HG02763 (cell line): Measurements from ENCODE around the gene GBF1.
A peak's percentile ranks its signal among the peaks of the same experiment; 100 is the strongest.

Experiments
- ATAC-seq: cut with Tn5 transposase; IDR thresholded peaks from one replicate; pipeline ENCODE4 v1.9.1; 2021; ENCODE audit warnings: mild to moderate bottlenecking, moderate library complexity; ENCODE audit not compliant: unreplicated experiment

Gene GBF1

DNA sequence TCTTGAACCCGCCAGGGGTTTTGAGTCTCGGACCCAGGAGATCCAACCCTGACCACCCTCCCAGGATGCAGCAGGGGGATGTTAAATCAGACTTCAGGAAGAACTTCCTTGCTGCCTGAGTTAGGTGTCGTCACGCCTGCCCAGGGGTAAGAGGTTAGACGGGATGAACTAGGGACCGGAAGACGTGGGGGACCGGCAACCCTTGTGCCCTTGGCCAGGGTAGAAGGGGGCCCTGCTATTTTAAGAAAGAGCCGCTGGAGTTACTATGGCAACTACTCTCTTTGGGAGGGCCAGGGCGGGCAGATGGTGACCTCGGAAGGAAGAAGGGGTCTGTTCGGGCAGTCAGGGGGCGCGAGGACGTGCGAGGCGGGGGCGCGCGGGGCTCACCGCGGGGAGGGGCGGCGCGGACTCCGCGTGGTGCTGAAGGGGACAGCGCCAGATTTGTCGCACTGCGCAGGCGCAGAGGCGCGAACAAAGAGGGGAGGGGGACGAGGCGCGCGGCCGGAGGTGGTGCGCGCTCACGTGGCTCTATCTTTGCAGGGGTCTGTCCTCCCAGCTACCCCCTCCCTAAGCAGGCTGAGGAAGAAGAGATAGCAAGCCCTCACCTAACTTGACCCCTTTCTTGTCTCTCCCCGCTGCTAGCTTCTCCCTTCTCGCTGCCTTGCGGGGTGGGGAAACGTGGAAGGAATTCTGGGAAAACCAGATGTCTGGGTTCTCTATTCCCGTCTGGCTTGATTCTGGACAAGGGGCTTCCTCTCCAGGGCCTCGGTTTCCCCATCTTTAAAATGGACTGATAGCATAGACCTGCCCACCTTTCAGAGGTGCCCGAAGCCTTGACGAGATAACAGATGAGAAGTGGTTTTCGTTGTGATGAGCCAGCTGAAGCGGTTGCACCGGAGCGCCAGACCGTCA, 174.2 kb downstream of the GBF1 start:
- ATAC-seq = no peak

DNA sequence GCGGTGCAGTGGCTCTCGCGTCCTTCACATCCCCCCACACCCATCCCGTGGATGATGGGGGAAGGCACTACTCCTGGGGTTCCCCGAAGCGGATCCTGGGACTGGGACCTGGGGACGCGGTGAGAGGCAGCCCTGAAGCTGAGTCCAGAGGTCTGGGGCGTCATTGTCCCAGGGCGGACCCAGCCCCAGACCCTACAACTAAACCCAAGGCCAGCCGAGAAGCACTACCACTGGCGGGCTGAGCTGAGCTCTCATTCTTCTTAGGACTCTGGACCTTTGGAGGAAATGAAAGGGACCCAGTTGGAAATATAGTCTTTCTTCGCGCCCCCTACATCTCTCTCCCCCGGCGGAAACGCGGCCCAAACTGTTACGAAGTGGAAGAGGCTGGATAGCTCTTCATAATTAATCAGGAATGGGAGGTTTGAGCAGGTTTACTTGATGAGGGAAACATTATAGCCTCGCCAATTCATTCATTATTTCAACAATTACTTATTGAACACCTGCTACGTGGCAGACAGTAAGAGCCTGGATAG, 174.9 kb downstream of the GBF1 start:
- no peak for ATAC-seq

DNA sequence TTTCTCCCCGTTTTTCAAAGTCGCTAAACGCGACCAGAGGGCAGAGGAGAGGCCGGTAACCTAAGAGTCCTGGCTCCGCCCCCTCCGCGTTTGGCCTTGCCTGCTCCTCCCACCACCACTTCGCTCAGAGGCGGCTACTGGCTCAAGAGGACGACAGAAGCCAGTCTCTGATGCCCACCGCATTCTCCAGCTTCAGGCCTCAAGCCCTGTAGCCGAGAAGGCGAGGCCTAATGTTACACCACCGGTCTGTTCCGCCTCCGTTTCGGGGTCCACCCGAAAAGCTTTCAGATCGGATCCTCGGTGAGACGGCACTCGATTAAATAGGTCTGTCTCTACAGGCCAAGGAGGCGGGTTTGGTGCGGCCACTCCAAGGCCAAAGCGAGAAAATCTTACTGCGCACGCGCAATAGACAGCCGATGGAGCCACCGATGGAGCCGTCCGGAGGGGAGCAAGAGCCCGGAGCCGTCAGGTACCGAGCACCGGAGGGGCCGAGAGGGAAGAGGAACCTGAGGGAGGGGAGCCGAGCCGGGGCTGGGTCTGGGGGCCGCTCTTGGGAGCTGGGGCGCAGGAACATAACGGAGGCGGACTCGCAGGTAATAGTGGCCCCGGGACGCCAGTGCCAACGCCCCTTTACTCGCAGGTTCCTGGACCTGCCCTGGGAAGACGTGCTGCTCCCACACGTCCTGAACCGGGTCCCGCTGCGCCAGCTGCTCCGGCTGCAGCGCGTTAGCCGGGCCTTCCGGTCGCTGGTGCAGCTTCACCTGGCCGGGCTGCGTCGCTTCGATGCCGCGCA, 175.6 kb downstream of the GBF1 start, which contains the start of gene FBXL15:
FBXL15 (plus strand) TSS at position 123 of the 793 bp plus-strand sequence; CDS start at position 417, 294 bp downstream.
- ATAC-seq = peak; percentile 69

DNA sequence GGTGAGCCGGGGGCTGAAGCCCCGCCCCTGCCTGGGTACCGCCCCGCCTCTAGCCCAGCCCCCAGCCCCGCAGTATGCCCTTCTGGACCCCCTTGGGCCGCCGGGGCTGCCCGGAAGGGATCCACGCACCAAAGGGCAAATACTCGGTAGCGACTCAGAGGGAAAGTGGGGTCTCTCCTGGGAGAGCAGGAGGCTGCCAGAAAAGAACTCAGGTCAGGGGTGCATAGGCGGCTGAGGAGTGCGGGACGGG, 176.1 kb downstream of the GBF1 start:
- ATAC-seq = no peak

DNA sequence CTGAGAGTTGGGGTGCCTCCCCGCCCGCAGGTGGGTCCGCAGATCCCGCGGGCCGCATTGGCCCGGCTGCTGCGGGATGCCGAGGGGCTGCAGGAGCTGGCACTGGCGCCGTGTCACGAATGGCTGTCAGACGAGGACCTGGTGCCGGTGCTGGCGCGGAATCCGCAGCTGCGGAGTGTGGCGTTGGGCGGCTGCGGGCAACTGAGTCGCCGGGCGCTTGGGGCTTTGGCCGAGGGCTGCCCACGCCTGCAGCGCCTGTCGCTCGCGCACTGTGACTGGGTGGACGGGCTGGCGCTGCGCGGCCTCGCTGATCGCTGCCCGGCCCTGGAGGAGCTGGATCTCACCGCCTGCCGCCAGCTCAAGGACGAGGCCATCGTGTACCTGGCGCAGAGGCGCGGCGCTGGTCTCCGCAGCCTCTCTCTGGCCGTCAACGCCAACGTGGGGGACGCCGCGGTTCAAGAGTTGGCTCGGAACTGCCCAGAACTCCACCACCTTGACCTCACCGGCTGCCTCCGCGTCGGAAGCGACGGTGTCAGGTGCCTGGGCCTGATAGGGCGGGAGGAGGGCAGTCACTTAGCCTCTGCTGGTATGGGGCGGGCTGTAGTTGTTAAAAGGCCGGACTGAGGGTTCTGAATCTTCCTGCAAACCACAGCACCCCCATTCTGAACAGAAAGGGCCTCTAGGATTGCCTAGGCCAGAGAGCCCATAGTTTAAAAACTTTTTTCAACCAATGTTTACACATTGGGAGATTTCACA, 176.6 kb downstream of the GBF1 start:
- ATAC-seq = peak; percentile 0

DNA sequence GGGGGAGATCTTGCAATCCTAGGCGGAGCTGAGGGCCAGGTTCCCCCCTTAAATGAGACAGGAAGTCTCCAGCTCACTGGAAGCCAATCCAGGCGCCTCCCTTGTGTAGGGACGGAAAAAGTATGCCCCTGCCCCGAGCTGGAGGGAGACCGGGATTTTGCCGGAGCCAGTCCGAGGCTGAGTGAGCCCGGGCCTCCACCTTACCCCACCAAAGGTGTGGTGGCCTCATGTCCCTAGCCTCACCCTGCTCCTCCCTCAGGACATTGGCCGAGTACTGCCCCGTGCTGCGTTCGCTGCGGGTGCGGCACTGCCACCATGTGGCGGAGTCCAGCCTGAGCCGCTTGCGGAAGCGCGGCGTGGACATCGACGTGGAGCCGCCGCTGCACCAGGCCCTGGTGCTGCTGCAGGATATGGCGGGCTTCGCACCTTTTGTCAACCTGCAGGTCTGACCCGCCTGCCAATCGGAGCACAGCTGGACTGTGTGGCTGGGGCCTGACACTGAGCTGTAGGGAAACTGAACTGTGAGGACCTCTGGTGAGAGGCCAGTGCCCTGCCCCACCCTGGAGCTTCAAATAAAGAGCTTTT, 177.3 kb downstream of the GBF1 start:
- ATAC-seq = peak; percentile 25

DNA sequence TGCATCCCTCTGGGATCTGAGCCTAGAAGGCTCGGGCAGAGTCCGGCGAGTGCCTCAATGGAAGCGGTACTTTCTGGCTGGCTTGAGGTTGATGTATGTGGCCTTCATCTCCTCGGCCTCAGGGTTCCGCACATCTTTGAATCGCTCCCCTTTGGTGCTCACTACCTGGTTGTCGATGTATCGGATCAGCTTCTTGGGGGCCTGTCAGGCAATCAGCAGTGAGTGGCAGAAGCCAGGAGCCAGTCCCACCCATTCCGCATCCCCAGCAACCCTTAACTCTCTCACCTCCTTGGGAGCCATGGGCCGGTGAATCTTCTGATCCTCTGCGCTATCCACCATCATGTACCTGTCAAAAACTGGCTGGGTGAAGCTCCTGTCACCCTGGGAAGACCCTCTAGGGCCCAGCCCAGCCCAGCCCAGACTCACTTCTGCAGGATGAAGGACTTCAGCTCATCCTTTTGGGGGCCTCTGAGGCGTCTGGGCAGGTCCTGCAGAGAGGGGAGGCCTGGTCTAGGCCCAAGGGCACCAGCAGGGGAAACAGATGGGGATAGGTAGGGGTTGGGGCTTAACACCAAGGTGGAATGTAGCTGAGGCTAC, 178.1 kb downstream of the GBF1 start:
- ATAC-seq = no peak

DNA sequence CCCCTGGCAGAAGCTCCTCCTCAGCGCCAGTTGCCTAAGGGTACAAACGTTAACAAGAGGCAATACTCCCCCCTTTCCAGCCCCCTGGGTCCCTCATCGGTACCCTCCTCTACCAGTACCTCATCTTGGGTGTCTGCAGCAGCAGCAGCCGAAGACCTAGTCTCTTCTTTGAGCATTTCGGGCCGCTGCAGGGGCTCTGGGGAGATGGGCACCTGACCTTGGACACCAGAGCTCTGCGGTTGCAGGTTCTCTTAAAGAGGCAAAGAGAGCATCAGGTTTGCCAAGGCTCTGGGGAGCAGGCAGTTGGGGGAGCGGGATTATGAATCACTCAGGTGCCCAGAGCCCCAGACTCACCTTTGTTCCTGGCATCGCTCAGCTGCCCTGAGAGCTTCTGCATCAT, 178.8 kb downstream of the GBF1 start:
- no peak for ATAC-seq

DNA sequence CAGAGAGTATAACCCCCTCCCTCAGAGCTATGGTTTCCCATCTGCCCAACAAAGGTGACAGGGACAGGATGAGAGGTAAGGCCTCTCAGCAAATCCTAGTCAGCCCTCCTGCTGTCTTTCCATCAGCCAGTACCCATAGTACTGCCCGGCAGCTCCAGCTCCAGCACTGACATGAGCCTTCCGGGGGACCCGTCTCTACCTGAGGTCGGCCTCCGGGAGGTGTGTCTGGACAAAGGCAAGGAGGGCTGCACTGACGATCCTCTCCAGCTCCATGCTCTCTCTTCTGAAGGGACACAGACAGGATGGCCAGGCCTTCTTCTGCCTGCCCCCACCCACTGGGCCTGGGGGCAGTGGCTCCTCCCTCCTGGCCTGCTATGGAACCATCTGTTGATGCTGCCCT, 179.6 kb downstream of the GBF1 start:
- ATAC-seq = no peak

DNA sequence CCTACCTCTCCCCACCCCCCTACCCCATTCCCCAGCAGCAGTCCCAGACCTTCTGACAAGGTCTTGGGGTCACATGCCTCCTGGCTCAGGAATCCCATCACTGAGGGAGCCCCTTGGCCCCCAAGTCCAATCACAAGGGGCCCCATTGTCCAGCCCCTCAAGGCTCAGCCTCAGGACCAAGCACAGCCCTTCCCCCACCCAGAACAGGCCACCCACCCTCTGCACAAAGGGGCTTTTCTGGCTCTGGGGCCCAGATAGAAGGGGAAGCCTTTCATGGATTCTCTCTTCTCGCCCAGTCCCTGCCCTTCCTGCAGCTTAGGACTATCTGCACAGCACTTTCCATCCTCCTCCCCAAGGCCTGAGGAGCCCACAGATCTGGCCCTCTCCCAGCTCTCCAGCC, 180.1 kb downstream of the GBF1 start:
- ATAC-seq = no peak

DNA sequence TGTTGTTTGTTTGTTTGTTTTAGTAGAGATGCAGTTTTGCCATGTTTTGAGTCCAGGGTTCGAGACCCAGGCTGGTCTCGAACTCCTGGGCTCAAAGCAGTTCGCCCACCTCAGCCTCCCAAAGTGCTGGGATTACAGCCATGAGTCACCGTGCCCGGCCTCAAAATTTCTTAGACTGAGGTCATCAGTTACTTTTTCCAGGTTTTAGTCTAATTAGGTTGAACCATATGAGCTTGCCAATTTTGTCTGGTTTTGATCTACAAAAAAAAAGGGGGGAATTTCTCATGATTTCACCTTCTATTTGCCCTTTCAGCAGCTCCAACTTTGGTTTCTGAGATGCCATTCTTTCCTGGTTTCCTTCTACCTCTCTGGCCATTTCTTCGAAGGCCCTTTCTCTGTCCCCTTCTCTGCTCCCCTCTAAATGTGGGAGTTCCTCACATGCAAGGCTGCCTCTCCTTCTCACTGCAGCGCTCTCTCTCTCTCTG, 181.5 kb downstream of the GBF1 start:
- no peak for ATAC-seq

DNA sequence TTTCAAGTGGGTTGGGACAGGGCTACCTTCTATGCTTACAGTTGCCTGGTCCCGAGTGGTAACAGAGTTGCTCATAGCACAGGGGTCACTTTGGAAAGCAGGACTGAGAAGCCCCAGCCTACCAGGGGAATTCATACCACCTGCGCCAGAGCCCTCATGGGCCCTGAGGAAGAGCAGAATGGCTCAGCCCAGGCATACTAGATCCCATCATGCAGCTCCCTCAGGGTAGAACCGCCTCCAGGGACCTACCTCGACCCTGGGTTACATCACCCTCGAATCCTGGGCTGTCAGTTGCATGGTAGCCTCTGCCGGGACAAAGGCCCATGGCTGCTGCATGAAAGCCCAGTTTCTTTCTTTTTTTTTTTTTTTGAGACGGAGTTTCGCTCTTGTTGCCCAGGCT, 184.1 kb downstream of the GBF1 start:
- ATAC-seq = no peak

DNA sequence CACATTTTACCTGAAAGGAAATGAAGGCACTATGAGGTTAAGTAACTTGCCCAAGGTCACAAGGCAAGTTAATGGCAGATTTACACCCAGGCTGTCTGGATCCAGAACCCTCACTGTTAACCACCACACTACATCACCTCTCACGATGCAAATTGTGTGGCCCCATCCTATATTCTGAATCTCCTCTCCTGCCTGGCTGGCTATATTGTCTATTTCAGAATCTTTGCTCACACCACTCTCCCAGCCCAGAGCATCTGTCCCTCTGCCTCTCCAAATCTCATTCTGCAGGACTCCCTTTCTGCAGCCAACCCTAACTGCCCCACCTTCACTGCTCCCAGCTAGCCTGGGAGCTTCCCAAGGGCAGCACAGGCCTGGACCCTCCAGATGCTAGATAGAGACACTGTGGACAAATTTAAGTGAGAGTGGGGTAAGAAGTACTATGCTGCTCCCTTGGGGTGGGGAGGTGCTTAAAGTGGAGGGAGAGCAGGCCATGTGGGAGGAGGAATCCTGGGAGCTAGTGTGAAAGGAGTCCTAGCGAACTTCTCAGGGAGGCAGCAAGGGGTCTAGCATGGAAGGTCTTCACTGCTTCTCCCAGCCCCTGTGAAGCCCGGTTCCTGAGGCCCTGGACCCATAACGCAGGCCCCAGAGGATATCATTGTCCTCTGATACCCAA, 186.3 kb downstream of the GBF1 start:
- ATAC-seq = no peak
